GM10248 (cell line): ENCODE measurements around the gene ZNF80.

Source experiments
- CTCF ChIA-PET: fragments of 300-600 bp; sonication (Branson Sonifier 250); formaldehyde crosslinking; extraction: SDS; loops from one replicate; lab custom pipeline; 2021; ENCODE audit warnings: antibody characterized with exemption; lab: Yijun Ruan, JAX
- POLR2A ChIA-PET: fragments of 350-650 bp; sonication (Branson Sonifier 250); formaldehyde crosslinking; extraction: SDS; loops from one replicate; lab custom pipeline; 2020; ENCODE audit warnings: antibody characterized with exemption; lab: Yijun Ruan, JAX
- DNase-seq: peaks from one replicate; pipeline ENCODE4 v3.0.0; 2012; ENCODE audit errors: extremely low spot score
- TF ChIP-seq, protein P1 (sequence below): IDR thresholded peaks from 2 replicates; pipeline ENCODE4 v1.5.1; 2012; ENCODE audit warnings: mild to moderate bottlenecking, low read depth; ENCODE audit errors: extremely low read depth, missing control alignments, control extremely low read depth

Gene ZNF80

DNA sequence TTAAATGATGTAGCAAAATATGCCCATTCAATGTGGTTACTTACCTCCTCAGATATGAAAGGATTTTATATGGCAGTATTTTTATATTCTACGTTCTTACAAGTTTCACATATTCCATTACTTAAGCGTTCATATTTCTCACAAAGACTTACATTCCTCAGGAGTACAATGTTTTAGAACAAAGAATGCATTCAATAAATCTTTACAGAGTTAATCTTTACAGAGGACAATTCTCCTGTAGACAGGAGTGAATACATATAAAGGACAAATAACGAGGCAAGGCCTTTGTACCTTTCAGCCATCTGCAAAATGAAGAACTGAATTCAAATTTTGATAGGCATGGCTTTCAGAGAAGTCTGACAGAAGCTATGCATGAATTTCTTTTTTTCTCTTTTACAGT, 1.9 kb downstream of the ZNF80 start:
- ChIA-PET POLR2A (no interaction called here), CTCF (interaction anchor here (1.1 kb wide), 1 partner anchor 14 kb away, joined by 3 read pairs; no protein-coding TSS in a partner anchor)
- TF ChIP-seq, protein P1, sequence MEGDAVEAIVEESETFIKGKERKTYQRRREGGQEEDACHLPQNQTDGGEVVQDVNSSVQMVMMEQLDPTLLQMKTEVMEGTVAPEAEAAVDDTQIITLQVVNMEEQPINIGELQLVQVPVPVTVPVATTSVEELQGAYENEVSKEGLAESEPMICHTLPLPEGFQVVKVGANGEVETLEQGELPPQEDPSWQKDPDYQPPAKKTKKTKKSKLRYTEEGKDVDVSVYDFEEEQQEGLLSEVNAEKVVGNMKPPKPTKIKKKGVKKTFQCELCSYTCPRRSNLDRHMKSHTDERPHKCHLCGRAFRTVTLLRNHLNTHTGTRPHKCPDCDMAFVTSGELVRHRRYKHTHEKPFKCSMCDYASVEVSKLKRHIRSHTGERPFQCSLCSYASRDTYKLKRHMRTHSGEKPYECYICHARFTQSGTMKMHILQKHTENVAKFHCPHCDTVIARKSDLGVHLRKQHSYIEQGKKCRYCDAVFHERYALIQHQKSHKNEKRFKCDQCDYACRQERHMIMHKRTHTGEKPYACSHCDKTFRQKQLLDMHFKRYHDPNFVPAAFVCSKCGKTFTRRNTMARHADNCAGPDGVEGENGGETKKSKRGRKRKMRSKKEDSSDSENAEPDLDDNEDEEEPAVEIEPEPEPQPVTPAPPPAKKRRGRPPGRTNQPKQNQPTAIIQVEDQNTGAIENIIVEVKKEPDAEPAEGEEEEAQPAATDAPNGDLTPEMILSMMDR, result no peak
- DNase-seq, result no peak

DNA sequence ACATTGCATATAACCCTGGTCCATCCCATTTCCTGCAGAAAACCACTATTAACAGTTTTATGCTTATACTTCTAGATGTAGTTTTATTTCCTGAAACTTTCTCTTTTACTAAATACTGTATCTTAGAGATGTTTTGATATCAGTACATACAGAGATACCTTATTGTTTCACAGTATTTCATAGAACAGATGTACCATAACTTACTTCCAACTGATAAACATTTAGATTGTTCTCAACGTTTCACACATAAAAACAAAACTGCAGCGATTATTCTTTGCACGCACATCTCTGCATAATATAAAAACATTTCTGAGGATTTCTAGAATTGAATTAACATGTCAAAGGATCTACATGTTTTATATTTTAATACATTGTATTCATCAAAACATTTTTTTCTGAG, 2.6 kb downstream of the ZNF80 start:
- no peak for DNase-seq
- ChIA-PET CTCF (interaction anchor here (1.1 to 1.6 kb wide), 2 partner anchors 13 to 149 kb away, joined by 3 read pairs; no protein-coding TSS in a partner anchor), POLR2A (no interaction called here)
- TF ChIP-seq, protein P1, result no peak

DNA sequence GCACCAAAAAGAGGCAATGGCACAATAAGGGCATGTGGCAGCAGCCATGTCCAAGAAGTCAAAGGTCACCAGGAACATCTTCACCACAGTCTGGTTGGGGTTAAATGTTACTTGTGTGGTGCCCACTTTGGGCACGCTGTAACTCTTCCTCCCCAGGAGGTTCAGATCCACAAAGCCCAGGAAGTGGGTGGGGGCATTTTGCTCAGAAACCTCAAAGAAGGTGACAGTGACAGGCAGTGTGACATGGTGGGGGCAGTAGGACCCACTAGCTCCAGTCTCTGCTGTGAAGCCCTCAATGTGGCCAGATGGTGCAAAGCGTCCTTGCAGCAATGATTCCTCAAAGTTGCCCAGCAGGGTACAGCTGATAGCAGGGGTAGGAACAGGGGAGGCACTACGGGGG, 5.8 kb downstream of the ZNF80 start:
- ChIA-PET POLR2A (no interaction called here), CTCF (interaction anchor here (1.4 to 2.3 kb wide), 2 partner anchors 10 to 60 kb away, joined by 3 to 5 read pairs; no protein-coding TSS in a partner anchor)
- TF ChIP-seq, protein P1, result no peak
- DNase-seq, result no peak

DNA sequence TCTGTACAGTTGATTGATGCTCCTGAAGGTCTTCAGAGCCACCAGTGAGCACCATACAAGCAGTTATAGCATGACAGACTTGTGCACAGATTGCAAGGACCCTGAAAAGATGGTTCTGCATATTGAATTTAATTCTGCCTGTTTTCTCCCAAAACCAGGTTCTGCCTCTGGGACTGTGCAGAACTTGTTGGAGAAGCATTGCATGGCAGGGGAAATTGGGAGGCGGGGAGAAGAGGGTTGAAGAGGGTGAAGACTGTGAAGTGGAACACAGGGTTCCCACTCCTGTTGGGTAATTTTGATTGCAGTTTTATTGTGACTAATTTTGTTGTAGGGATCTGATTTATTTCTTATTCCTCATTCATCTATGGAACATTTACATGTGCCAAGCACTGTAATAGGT, 10.3 kb downstream of the ZNF80 start:
- no peak for DNase-seq
- TF ChIP-seq, protein P1, result no peak
- ChIA-PET CTCF (interaction anchor here (1.1 to 1.8 kb wide), 4 partner anchors 9 to 14 kb away, joined by 3 to 7 read pairs (median 4); no protein-coding TSS in a partner anchor), POLR2A (no interaction called here)

DNA sequence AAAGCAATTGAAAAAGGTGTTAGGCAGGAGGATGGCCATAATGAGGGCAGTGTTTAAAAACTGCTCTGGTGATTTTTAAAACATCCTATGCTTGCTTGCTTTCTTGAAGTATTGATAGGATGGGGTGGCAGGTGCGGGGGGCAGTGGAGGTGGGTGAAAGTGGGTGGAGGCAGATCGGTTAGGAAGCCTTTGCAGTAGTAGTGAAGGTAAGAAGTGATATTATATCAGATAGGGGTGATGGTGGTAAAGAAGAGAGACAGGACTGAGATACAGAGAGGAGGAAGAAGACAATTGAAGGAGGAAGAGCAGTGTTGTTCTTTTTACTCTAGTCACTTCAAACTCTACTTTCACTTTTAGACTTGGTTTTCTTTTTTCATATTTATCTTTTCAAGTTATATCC, 11.1 kb downstream of the ZNF80 start:
- TF ChIP-seq, protein P1, result no peak
- DNase-seq, result no peak
- ChIA-PET CTCF (interaction anchor here (1.4 kb wide), 1 partner anchor 13 kb away, joined by 3 read pairs; no protein-coding TSS in a partner anchor), POLR2A (no interaction called here)

DNA sequence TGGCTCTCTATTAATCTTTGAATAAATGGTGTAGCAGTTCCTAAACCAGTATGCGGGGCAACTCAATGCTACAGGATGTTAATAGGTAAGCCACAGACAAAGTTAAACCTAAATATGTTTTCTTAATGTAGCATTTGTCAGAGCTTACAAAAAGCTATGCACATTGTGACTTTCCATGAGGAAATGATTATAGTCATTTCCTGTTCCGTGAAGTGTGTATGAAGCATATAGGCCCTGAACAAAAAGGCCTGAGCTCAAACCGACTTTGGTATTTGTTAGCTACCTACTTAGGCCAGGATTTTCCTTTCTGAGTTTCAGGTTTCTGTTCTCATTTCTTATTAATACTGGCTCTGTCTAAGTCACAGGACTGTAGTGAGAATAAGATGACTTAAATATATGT, 14.2 kb downstream of the ZNF80 start:
- ChIA-PET POLR2A (no interaction called here), CTCF (interaction anchor here (1.0 to 2.9 kb wide), 4 partner anchors 9 to 196 kb away, joined by 3 to 9 read pairs (median 6); no protein-coding TSS in a partner anchor)
- TF ChIP-seq, protein P1, result no peak
- no peak for DNase-seq
